IgD-negative memory B cell (primary cell): ENCODE measurements around the gene CLVS2. TPM values are rescaled to one million over a fixed set of nuclear protein-coding genes. Genes with fewer than 3 reads are reported as not detected.

Experiments
- H3K27ac Mint-ChIP-seq, 3 donors: one replicate each; pipeline ENCODE4 v1.8.0; 2020 to 2022; ENCODE audit warnings: mild to moderate bottlenecking in 3 of 3, mixed read lengths in 3 of 3, moderate library complexity in 1 of 3
- H3K27me3 Mint-ChIP-seq: one replicate; pipeline ENCODE4 v1.8.0; 2021; ENCODE audit warnings: mixed read lengths
- H3K36me3 Mint-ChIP-seq: one replicate; pipeline ENCODE4 v1.8.0; 2020; ENCODE audit warnings: mild to moderate bottlenecking, mixed read lengths
- H3K4me1 Mint-ChIP-seq, 3 donors: one replicate each; pipeline ENCODE4 v1.8.0; 2020 to 2022; ENCODE audit warnings: mixed read lengths in 3 of 3, mild to moderate bottlenecking in 1 of 3
- H3K4me3 Mint-ChIP-seq, 4 donors: one replicate each; pipeline ENCODE4 v1.8.0; 2020 to 2022; ENCODE audit warnings: mild to moderate bottlenecking in 4 of 4, mixed read lengths in 4 of 4, moderate library complexity in 3 of 4
- H3K9me3 Mint-ChIP-seq, 3 donors: one replicate each; pipeline ENCODE4 v1.8.0; 2020 to 2021; ENCODE audit warnings: mixed read lengths in 3 of 3, mild to moderate bottlenecking in 1 of 3
- polyA plus RNA-seq: library from polyadenylated mRNA; unstranded; fragments of 300-500 nt; fragmentation: Illumina TruSeq; gene quantifications from one replicate; pipeline ENCODE4 v1.2.3, GENCODE V29; 2021

CLVS2 gene
- polyA plus RNA-seq, 1 donor from 2014 or later: not detected

DNA sequence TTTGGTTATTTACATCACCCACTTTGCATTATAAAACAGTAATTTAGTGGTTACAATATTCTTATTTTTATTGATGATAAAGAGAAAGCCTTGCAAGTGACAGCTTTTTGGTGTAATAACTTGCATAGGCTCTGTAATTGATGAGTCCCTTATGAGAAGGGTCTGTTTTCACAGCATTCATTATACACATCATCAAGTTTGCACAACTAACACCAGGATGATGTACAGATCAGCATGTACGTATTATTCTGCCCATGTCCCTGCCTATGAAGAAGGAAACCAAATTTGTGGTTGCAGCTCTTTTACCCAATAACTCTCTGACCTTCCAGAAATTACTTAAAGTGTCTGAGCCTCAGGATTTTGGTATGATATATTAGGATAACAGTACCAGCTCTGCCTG lies 59.2 kb downstream of the CLVS2 start:
- Mint-ChIP-seq H3K4me1 (peaks cover 0 to 2% (median 0%) of the 10 kb centered on the region in 3 donors), H3K9me3 (peaks cover 0 to 2% (median 0%) of the 10 kb centered on the region in 3 donors), H3K27ac (no peak overlapping the region), H3K27me3 (no peaks in the 10 kb centered on the region), H3K36me3 (no peaks in the 10 kb centered on the region), H3K4me3 (no peak overlapping the region)

- H3K36me3 Mint-ChIP-seq: no peaks in the 10 kb centered on the region
- H3K4me1 Mint-ChIP-seq: no peaks in the 10 kb centered on the region
- peaks cover 0 to 2% (median 0%) of the 10 kb centered on the region in 3 donors for H3K9me3 Mint-ChIP-seq
- peaks cover 2% of the 10 kb centered on the region for H3K27me3 Mint-ChIP-seq
- H3K4me3 Mint-ChIP-seq: no peak overlapping the region
- H3K27ac Mint-ChIP-seq: no peak overlapping the region
These were observed 66.6 kb downstream of the CLVS2 start for GRCh38 chr6:123062670-123063069.

- no peak overlapping the region for H3K4me3 Mint-ChIP-seq
- no peaks in the 10 kb centered on the region for H3K36me3 Mint-ChIP-seq
- no peak overlapping the region for H3K27ac Mint-ChIP-seq
- no peaks in the 10 kb centered on the region for H3K4me1 Mint-ChIP-seq
- peaks cover 0 to under 1% (median 0%) of the 10 kb centered on the region in 3 donors for H3K9me3 Mint-ChIP-seq
- peaks cover 2% of the 10 kb centered on the region for H3K27me3 Mint-ChIP-seq
These were observed 68.0 kb downstream of the CLVS2 start for GRCh38 chr6:123064038-123064437.

GRCh38 chr6:123074616-123075015 lies 78.6 kb downstream of the CLVS2 start:
- Mint-ChIP-seq H3K27ac (no peak overlapping the region), H3K27me3 (no peaks in the 10 kb centered on the region), H3K36me3 (no peaks in the 10 kb centered on the region), H3K4me1 (no peaks in the 10 kb centered on the region), H3K9me3 (peaks cover 0 to 3% (median 0%) of the 10 kb centered on the region in 3 donors), H3K4me3 (no peak overlapping the region)

DNA sequence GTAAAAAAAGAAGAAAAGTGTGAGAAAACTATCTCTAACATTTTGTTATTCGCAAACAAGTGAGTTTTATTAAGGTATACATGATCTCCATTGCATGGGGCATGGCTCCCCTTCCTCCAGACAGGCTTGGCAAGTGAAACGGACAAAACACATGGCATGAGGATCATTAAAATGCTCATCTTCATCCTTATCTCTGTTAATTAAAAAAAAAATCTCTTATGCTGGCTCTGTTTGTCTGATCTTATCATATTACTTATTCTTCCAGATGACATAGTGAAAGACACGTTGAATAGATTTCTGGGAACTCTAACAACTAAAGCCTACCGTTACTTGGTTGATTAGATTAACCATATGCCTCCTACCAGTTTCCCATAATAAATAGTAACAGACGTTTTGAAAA lies 89.4 kb downstream of the CLVS2 start:
- Mint-ChIP-seq H3K4me1 (no peaks in the 10 kb centered on the region), H3K27ac (no peak overlapping the region), H3K36me3 (no peaks in the 10 kb centered on the region), H3K27me3 (no peaks in the 10 kb centered on the region), H3K4me3 (no peak overlapping the region), H3K9me3 (peaks cover 0 to 4% (median 2%) of the 10 kb centered on the region in 3 donors)

- Mint-ChIP-seq H3K27me3 (no peaks in the 10 kb centered on the region), H3K4me3 (no peak overlapping the region), H3K4me1 (no peaks in the 10 kb centered on the region), H3K27ac (no peak overlapping the region), H3K9me3 (no peaks in the 10 kb centered on the region), H3K36me3 (no peaks in the 10 kb centered on the region)
These were observed 93.2 kb downstream of the CLVS2 start for GRCh38 chr6:123089226-123089625.

DNA sequence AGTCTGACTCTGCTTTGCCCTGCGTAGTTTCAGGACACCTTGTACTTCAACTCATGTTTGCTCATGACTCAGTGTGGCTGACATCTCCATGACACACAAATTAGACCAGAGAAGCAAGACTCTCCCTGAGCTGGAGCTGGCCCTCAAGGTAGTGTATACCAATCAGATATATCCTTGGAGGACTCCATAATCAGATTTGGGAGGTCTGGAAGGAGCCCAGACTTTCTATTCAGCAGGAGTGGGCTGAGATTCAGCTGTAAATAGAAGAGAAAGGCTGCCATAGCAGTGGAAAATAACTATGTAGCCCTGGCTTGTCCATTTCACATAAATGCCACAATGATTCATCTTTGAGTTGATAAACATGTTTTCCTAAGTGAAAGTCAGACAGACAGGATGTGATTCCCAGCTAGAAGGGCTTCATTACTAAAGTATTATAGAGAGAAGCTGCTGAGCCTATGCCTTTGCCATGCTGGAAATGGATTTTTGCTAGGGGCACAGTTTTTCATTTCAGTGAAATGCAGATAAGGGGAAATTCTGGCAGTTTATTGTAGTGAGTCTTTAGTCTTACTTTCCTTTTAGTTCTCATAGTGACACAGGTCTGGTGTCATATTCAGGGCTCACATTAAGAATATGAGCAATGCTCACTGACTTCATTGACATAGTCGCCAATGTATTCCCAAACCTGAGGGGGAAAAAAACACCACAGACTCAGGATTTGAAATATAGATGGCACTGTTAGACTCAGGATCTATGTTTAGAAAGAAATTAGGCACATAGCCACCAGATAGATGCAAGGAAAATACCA lies 95.3 kb downstream of the CLVS2 start:
- Mint-ChIP-seq H3K4me1 (no peaks in the 10 kb centered on the region), H3K36me3 (no peaks in the 10 kb centered on the region), H3K4me3 (no peak overlapping the region), H3K27ac (no peak overlapping the region), H3K9me3 (no peaks in the 10 kb centered on the region), H3K27me3 (no peaks in the 10 kb centered on the region)

DNA sequence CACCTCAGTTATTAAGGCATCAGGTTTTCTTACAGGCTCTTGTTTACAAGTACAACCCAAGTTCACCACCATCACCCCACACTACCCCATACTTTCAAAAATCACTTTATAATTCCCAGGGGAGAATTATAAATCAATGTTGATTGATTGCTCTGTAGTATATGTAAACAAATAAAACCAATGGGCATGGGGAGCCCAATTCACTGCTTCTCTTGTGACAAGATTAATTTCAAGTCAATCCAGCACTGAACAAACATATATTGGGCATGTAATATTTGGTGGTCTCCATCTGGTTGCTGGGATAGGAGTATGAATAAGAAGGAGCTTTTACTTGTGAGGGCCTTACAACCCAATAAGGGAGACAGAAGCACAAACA lies 95.8 kb downstream of the CLVS2 start:
- no peaks in the 10 kb centered on the region for H3K4me1 Mint-ChIP-seq
- no peak overlapping the region for H3K27ac Mint-ChIP-seq
- no peaks in the 10 kb centered on the region for H3K36me3 Mint-ChIP-seq
- H3K27me3 Mint-ChIP-seq: no peaks in the 10 kb centered on the region
- H3K9me3 Mint-ChIP-seq: no peaks in the 10 kb centered on the region
- H3K4me3 Mint-ChIP-seq: no peak overlapping the region

- H3K4me1 Mint-ChIP-seq: no peaks in the 10 kb centered on the region
- no peaks in the 10 kb centered on the region for H3K36me3 Mint-ChIP-seq
- no peak overlapping the region for H3K27ac Mint-ChIP-seq
- H3K9me3 Mint-ChIP-seq: peaks cover 0 to 4% (median 0%) of the 10 kb centered on the region in 3 donors
- H3K27me3 Mint-ChIP-seq: no peaks in the 10 kb centered on the region
- no peak overlapping the region for H3K4me3 Mint-ChIP-seq
These were observed 98.8 kb downstream of the CLVS2 start for GRCh38 chr6:123094795-123095194.

DNA sequence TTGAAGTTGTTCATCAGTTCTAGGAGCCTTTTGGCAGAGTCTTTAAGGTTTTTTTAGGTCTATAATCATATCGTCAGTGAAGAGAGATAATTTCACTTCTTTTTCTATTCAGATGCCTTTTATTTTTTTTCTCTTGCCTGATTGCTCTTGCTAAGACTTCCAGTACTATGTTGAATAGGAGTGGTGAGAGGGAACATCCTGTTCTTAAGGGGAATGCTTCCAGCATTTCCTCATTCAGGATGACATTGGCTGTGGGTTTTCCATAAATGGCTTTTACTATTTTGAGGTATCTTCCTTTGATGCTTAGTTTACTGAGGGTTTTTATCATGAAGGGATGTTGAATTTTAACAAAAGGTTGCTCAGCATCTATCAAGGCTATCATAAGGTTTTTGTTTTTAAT lies 109.5 kb downstream of the CLVS2 start:
- Mint-ChIP-seq H3K27ac (no peak overlapping the region), H3K27me3 (no peaks in the 10 kb centered on the region), H3K4me1 (no peaks in the 10 kb centered on the region), H3K36me3 (no peaks in the 10 kb centered on the region), H3K4me3 (no peak overlapping the region), H3K9me3 (peaks cover 7 to 30% (median 8%) of the 10 kb centered on the region in 3 donors)

GRCh38 chr6:123116370-123116769 lies 120.3 kb downstream of the CLVS2 start:
- Mint-ChIP-seq H3K4me3 (peak overlapping the region in 1 of 4 donors; percentile 47), H3K27ac (no peak overlapping the region), H3K9me3 (no peaks in the 10 kb centered on the region), H3K4me1 (no peaks in the 10 kb centered on the region), H3K27me3 (no peaks in the 10 kb centered on the region), H3K36me3 (no peaks in the 10 kb centered on the region)

DNA sequence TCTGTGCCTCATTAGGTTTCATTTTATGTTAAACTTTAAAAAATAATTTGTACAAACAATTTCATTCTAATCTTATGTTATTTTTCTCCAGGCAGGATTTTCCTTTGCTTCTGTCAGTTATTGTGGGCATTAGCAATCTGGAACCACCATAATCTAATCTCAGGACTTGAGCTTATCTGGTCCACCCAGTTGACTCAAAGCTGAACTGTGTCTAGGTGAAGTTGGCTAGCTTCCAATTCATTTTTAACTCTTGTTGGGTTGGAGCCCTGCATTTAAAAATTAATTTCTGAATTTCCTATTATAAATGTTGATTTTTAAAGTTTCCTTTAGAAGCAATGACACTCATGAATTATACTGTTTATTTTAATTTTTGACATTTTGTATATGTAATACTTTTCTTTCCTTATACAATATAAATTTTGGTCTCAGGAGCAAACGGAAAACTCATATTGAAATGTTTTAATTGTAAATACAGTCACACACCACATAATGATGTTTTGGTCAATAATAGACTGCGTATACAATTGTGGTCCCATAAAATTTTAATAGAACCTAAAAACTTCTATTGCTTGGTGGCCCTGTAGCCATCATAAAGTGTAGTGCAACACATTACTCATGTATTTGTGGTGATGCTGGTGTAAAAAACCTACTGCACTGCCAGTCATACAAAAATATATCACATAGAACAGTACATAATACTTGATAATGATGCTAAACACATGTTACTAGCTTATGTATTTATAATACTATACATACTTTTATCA lies 121.3 kb downstream of the CLVS2 start:
- H3K27ac Mint-ChIP-seq: no peak overlapping the region
- no peak overlapping the region for H3K4me3 Mint-ChIP-seq
- H3K27me3 Mint-ChIP-seq: no peaks in the 10 kb centered on the region
- peaks cover 0 to 2% (median 0%) of the 10 kb centered on the region in 3 donors for H3K9me3 Mint-ChIP-seq
- no peaks in the 10 kb centered on the region for H3K4me1 Mint-ChIP-seq
- H3K36me3 Mint-ChIP-seq: no peaks in the 10 kb centered on the region

DNA sequence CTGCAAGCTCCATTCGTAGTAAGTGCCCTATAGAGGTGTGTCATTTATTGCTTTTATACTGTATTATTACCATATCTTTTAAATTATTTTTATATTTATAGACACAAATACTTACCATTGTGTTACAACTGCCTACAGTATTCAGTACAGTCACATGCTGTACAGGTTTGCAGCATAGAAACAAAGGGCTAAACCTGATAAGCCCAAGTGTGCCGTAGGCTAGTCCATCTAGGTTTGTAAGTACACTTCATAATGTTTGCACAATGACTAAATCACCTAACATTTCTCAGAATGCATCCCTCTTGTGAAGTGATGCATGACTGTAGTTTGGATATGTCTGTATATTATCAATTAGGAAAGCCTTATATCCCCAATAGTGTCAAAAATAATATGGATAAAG lies 122.8 kb downstream of the CLVS2 start:
- H3K27ac Mint-ChIP-seq: no peak overlapping the region
- peaks cover 2% of the 10 kb centered on the region for H3K36me3 Mint-ChIP-seq
- no peak overlapping the region for H3K4me3 Mint-ChIP-seq
- H3K4me1 Mint-ChIP-seq: no peaks in the 10 kb centered on the region
- no peaks in the 10 kb centered on the region for H3K27me3 Mint-ChIP-seq
- peaks cover 0 to 2% (median 0%) of the 10 kb centered on the region in 3 donors for H3K9me3 Mint-ChIP-seq
